K562 (cell line): ENCODE data around the gene KCTD17. TPM values are rescaled to one million over a fixed set of nuclear protein-coding genes. Genes with fewer than 3 reads are reported as not detected.
A peak's percentile ranks its signal among the peaks of the same experiment; 100 is the strongest.

Experiments used
- ATAC-seq: fragments of 200-7000 bp; cut with Tn5 transposase; 3 replicates; pipeline ENCODE4 v1.9.1; 2020; ENCODE audit warnings: moderate library complexity
- BruUV-seq: library from RNA; stranded (reverse); fragments of 400-500 nt; replicated peaks from 2 replicates; lab custom pipeline; 2021; lab: Mats Ljungman, UMichigan
- CTCF ChIA-PET: fragments of 300-600 bp; formaldehyde crosslinking; extraction: SDS; loops from one replicate; lab custom pipeline; 2021; ENCODE audit warnings: low intra/inter-chr PET ratio; lab: Yijun Ruan, JAX
- POLR2A ChIA-PET: fragments of 300-600, 350-650 bp; sonication (Branson Sonifier 250); formaldehyde crosslinking; extraction: SDS; loops from one replicate; lab custom pipeline; 2021; ENCODE audit warnings: antibody characterized with exemption, inconsistent platforms; lab: Yijun Ruan, JAX
- DNase-seq, 4 experiments: peaks; one replicate each; pipeline versions ENCODE4 v3.0.0 to v3.0.0-alpha.2; 2011 to 2018; ENCODE audit warnings: low spot score in 3 of 4, mixed read lengths in 3 of 4; ENCODE audit errors: extremely low read depth in 1 of 4
- FAIRE-seq: peaks from 2 replicates; lab custom pipeline; 2011; peaks lifted over from hg19 to GRCh38; lab: Jason Lieb, UNC
- H2AFZ ChIP-seq: 2 replicates; pipeline ENCODE4 v1.6.0; 2011; ENCODE audit warnings: low read depth, low read length, control low read depth, inconsistent platforms
- H3K27ac ChIP-seq: fragments of 200-600 bp; 3 replicates; pipeline ENCODE4 v1.8.0; 2011; ENCODE audit warnings: low read depth, mild to moderate bottlenecking, control low read depth, inconsistent platforms, low read length, moderate library complexity, mixed read lengths; ENCODE audit errors: extremely low read depth
- H3K27me3 ChIP-seq, 2 experiments: fragments of 300-600 bp in 1 of 2; 2 replicates in 1 of 2; 3 replicates in 1 of 2; pipeline versions ENCODE4 v1.6.0 to v1.8.0; 2011; ENCODE audit warnings: inconsistent platforms in 2 of 2, low read length in 2 of 2, mild to moderate bottlenecking in 1 of 2, mixed read lengths in 1 of 2, moderate library complexity in 1 of 2; ENCODE audit not compliant: control insufficient read depth in 2 of 2, insufficient read depth in 2 of 2
- H3K36me3 ChIP-seq: fragments of 300-600 bp; 3 replicates; pipeline ENCODE4 v1.8.0; 2011; ENCODE audit warnings: mild to moderate bottlenecking, low read length, inconsistent platforms; ENCODE audit not compliant: control insufficient read depth, insufficient read depth
- H3K4me1 ChIP-seq, 2 experiments: fragments of 200-600 bp in 1 of 2; replicated peaks in 1 of 2; 2 replicates in 1 of 2; 3 replicates in 1 of 2; pipeline versions ENCODE4 v1.5.1 to v1.8.0; 2011; ENCODE audit warnings: inconsistent platforms in 2 of 2, low read length in 2 of 2, mild to moderate bottlenecking in 1 of 2, mixed read lengths in 1 of 2, moderate library complexity in 1 of 2; ENCODE audit not compliant: control insufficient read depth in 2 of 2, insufficient read depth in 2 of 2
- H3K4me2 ChIP-seq: 2 replicates; pipeline ENCODE4 v1.6.1; 2011; ENCODE audit warnings: low read length, control low read depth, inconsistent platforms, mixed read lengths; ENCODE audit not compliant: insufficient read depth
- H3K4me3 ChIP-seq: fragments of 200-600 bp; sonication (generic), shearing (Covaris generic); 2 replicates; pipeline ENCODE4 v1.5.1; 2016; ENCODE audit warnings: control low read depth, inconsistent platforms
- H3K79me2 ChIP-seq: fragments of 200-600 bp; 3 replicates; pipeline ENCODE4 v1.8.0; 2011; ENCODE audit warnings: low read length, inconsistent platforms; ENCODE audit not compliant: control insufficient read depth, insufficient read depth
- H3K9ac ChIP-seq, 2 experiments: 2 replicates each; pipeline versions ENCODE4 v1.6.0 to v1.6.1; 2011; ENCODE audit warnings: low read depth in 2 of 2, low read length in 2 of 2, control low read depth in 1 of 2, inconsistent platforms in 1 of 2, mild to moderate bottlenecking in 1 of 2, mixed read lengths in 1 of 2; ENCODE audit not compliant: insufficient read depth in 1 of 2
- H3K9me1 ChIP-seq: one replicate; pipeline ENCODE4 v1.6.0; 2011; ENCODE audit warnings: inconsistent platforms, mild to moderate bottlenecking, low read length, moderate library complexity; ENCODE audit not compliant: control insufficient read depth, insufficient read depth
- H3K9me3 ChIP-seq: replicated peaks from 2 replicates; pipeline ENCODE4 v1.5.1; 2011; ENCODE audit warnings: low read depth, low read length, inconsistent platforms; ENCODE audit not compliant: control insufficient read depth, insufficient read depth
- H4K20me1 ChIP-seq: replicated peaks from 2 replicates; pipeline ENCODE4 v1.6.1; 2011; ENCODE audit warnings: low read length, inconsistent platforms, mixed read lengths; ENCODE audit not compliant: control insufficient read depth, insufficient read depth
- BRD9 ChIP-seq: fragments of 450-650 bp; IDR thresholded peaks from 2 replicates; pipeline ENCODE4 v1.6.1; 2018; ENCODE audit warnings: low read depth; ENCODE audit not compliant: partially characterized antibody
- CAMTA2 ChIP-seq: fragments of 250-450 bp; sonication (Bioruptor Pico); conservative IDR thresholded peaks from 2 replicates; pipeline ENCODE4 v1.5.1; 2022
- HDAC6 ChIP-seq: IDR thresholded peaks from 2 replicates; pipeline ENCODE4 v1.6.1; 2012; ENCODE audit warnings: low read depth, mild to moderate bottlenecking, control low read depth, inconsistent platforms, low read length, moderate library complexity
- NFIC ChIP-seq: fragments of 450-650 bp; IDR thresholded peaks from 2 replicates; pipeline ENCODE4 v1.6.1; 2017; ENCODE audit warnings: mild to moderate bottlenecking, inconsistent platforms
- NFRKB ChIP-seq: fragments of 450-650 bp; IDR thresholded peaks from 2 replicates; pipeline ENCODE4 v1.6.1; 2016; ENCODE audit warnings: low read depth
- RBM25 ChIP-seq: fragments of 200-400 bp; formaldehyde crosslinking; IDR thresholded peaks from 2 replicates; pipeline ENCODE4 v1.6.1; 2018; ENCODE audit warnings: low read length, low read depth, moderate library complexity; ENCODE audit not compliant: severe bottlenecking
- RBM34 ChIP-seq: fragments of 200-400 bp; formaldehyde crosslinking; IDR thresholded peaks from 2 replicates; pipeline ENCODE4 v1.6.1; 2018; ENCODE audit warnings: low read length, borderline replicate concordance; ENCODE audit not compliant: insufficient read depth
- SMARCA5 ChIP-seq: fragments of 450-650 bp; IDR thresholded peaks from 2 replicates; pipeline ENCODE4 v1.6.1; 2016
- SPI1 ChIP-seq: IDR thresholded peaks from 2 replicates; pipeline ENCODE4 v1.6.1; 2011; ENCODE audit warnings: low read depth, low read length, control low read depth, borderline replicate concordance
- ZFP36 ChIP-seq: fragments of 150-350 bp; IDR thresholded peaks from 2 replicates; pipeline ENCODE4 v1.6.1; 2018; ENCODE audit warnings: low read length, low read depth; ENCODE audit not compliant: partially characterized antibody
- whole genome bisulfite sequencing: fragments of 100-300 bp; shearing (Covaris generic); methylation state at CpG from one replicate; pipeline ENCODE4 v1.1.6; 2016; ENCODE audit warnings: low coverage, mixed read lengths; ENCODE audit not compliant: insufficient coverage; ENCODE audit errors: missing lambda C conversion rate; 5-methylcytosine and 5-hydroxymethylcytosine counted together
- in situ Hi-C: fragments of 300-500 bp; cut with MboI; formaldehyde crosslinking; loops from 4 replicates; pipeline ENCODE4 v1.15.0; 2018; ENCODE audit warnings: inconsistent platforms, mixed read lengths
- intact Hi-C: fragments of 100-400 bp; cut with micrococcal nuclease; formaldehyde crosslinking; loops from 2 replicates; pipeline ENCODE4 v1.14.2; 2022
- polyA plus RNA-seq, 8 experiments: library from polyadenylated mRNA; depleted of rRNA in 4 of 8; stranded (reverse) in 5 of 8; unstranded in 3 of 8; fragments of >200 nt; fragmentation: Nextera tagmentation in 2 of 8; fragmentation: Illumina TruSeq in 1 of 8; extraction: Ambion mirVana in 2 of 8; extraction: Trizol in 1 of 8; gene quantifications; 2 replicates each; pipeline versions ENCODE4 v1.2.1 to v1.2.3, GENCODE V29; 2011 to 2014; ENCODE audit warnings: inconsistent platforms in 1 of 8, missing spikeins in 1 of 8
- total RNA-seq, 7 experiments: library from RNA; depleted of rRNA in 6 of 7; stranded (reverse); fragments of >200 nt in 6 of 7; fragmentation: Illumina TruSeq in 2 of 7; extraction: Trizol in 2 of 7; gene quantifications; 2 replicates each; pipeline versions ENCODE4 v1.2.1 to v1.2.3, GENCODE V29; 2011 to 2021; ENCODE audit warnings: low replicate concordance in 1 of 7

Gene KCTD17
- total and polyA plus RNA-seq, 9 of the 15 experiments (the other 6 are each of a cell fraction or from before 2014, with no cell fraction given), result 0.22 to 0.90 (median 0.49) TPM; not detected in 2

- 0 out of 2 replicates have a peak, but pooled peaks cover 3% of the 10 kb centered on the region for H4K20me1 ChIP-seq
- FAIRE-seq, result no peak
- H3K9ac ChIP-seq, result no peak overlapping the region
- H3K4me2 ChIP-seq, result no peak overlapping the region
- H3K4me3 ChIP-seq, result no peak overlapping the region
- H3K4me1 ChIP-seq, result no peaks in the 10 kb centered on the region
- CTCF ChIA-PET, result no interaction called here
- WGBS, result 0% methylated on average over 1 of the region's 7 CpGs
- no peak for DNase-seq
- H2AFZ ChIP-seq, result no peak overlapping the region
- no peaks in the 10 kb centered on the region for H3K9me3 ChIP-seq
- H3K9me1 ChIP-seq, result no peaks in the 10 kb centered on the region
- in situ Hi-C loops, result no loop called here
- no peaks in the 10 kb centered on the region for H3K36me3 ChIP-seq
- no peak for TF ChIP-seq RBM34
- TF ChIP-seq HDAC6, result no peak
- 0 out of 2 replicates have a peak, but pooled peaks have one; percentile 7 for TF ChIP-seq NFIC
- TF ChIP-seq SPI1, result peak; percentile 70; the same call in 1 of the 2 replicates
- no peak for TF ChIP-seq NFRKB
- POLR2A ChIA-PET, result no interaction called here
- ATAC-seq, result no peak
- intact Hi-C loops, result no loop called here
- no peak overlapping the region for H3K27ac ChIP-seq
- no peaks in the 10 kb centered on the region for H3K79me2 ChIP-seq
- peaks cover 2 to 39% of the 10 kb centered on the region in 2 experiments; a peak in 3 of 5 replicates for H3K27me3 ChIP-seq
- no TSS peak for BruUV-seq
Observed at GRCh38 chr22:37105154-37105553, 53.6 kb downstream of the KCTD17 start.

GRCh38 chr22:37105990-37106389 is 54.4 kb downstream of the KCTD17 start:
- no TSS peak for BruUV-seq
- Histone ChIP-seq H3K4me3 (no peak overlapping the region), H2AFZ (no peak overlapping the region), H4K20me1 (0 out of 2 replicates have a peak, but pooled peaks cover 5% of the 10 kb centered on the region), H3K27ac (no peak overlapping the region), H3K9me1 (no peaks in the 10 kb centered on the region), H3K9me3 (no peaks in the 10 kb centered on the region), H3K36me3 (no peaks in the 10 kb centered on the region), H3K4me2 (no peak overlapping the region), H3K79me2 (no peaks in the 10 kb centered on the region), H3K4me1 (no peaks in the 10 kb centered on the region), H3K27me3 (peaks cover 2 to 37% of the 10 kb centered on the region in 2 experiments; a peak in 3 of 5 replicates), H3K9ac (no peak overlapping the region)
- POLR2A ChIA-PET, result interaction anchor here (0.6 kb wide), 1 partner anchor 370 kb away, joined by 3 read pairs; no protein-coding TSS in a partner anchor
- DNase-seq (no peak), ATAC-seq (no peak), FAIRE-seq (no peak)
- CTCF ChIA-PET, result no interaction called here
- TF ChIP-seq CAMTA2 (CRISPR knock-in tag) (no peak), BRD9 (peak; percentile 85), ZFP36 (peak; percentile 76), RBM25 (peak; percentile 72), SMARCA5 (no peak)
- intact Hi-C loops (no loop called here), in situ Hi-C loops (no loop called here)
- 3% methylated on average over 5 of the region's 5 CpGs for WGBS
